Lung (tissue), 12 donors: ENCODE data around the gene TCIRG1. TPM values are rescaled to one million over a fixed set of nuclear protein-coding genes. Genes with fewer than 3 reads are reported as not detected.

Experiments
- ATAC-seq: fragments of 200-7000 bp; cut with Tn5 transposase; one replicate; pipeline ENCODE4 v1.9.1; 2020; ENCODE audit warnings: moderate number of reproducible peaks; ENCODE audit not compliant: insufficient read depth, low FRiP score
- DNase-seq, 3 donors: peaks; one replicate each; pipeline ENCODE4 v3.0.0-alpha.2; 2013 to 2017
- H3K27ac ChIP-seq, 2 donors: one replicate each; pipeline ENCODE4 v1.5.1; 2013; ENCODE audit warnings: mild to moderate bottlenecking in 2 of 2, moderate library complexity in 2 of 2, control low read depth in 1 of 2, inconsistent platforms in 1 of 2, low read depth in 1 of 2, low read length in 1 of 2
- H3K27me3 ChIP-seq, 3 donors: one replicate each; pipeline ENCODE4 v1.5.1; 2013; ENCODE audit warnings: low read length in 2 of 3; ENCODE audit not compliant: control insufficient read depth in 3 of 3, insufficient read depth in 3 of 3
- H3K36me3 ChIP-seq, 4 donors: one replicate each; pipeline ENCODE4 v1.5.1; 2013; ENCODE audit warnings: low read length in 4 of 4, mild to moderate bottlenecking in 1 of 4, moderate library complexity in 1 of 4; ENCODE audit not compliant: control insufficient read depth in 4 of 4, insufficient read depth in 4 of 4
- H3K4me1 ChIP-seq, 5 donors: one replicate each; pipeline ENCODE4 v1.5.1; 2013; ENCODE audit warnings: low read length in 5 of 5, mild to moderate bottlenecking in 2 of 5, moderate library complexity in 1 of 5; ENCODE audit not compliant: control insufficient read depth in 5 of 5, insufficient read depth in 5 of 5
- H3K4me3 ChIP-seq: one replicate; pipeline ENCODE4 v1.5.1; 2013; ENCODE audit warnings: mild to moderate bottlenecking, control low read depth, moderate library complexity
- H3K9ac ChIP-seq, 2 donors: one replicate each; pipeline ENCODE4 v1.5.1; 2013; ENCODE audit warnings: low read length in 2 of 2, control low read depth in 1 of 2; ENCODE audit not compliant: insufficient read depth in 1 of 2
- H3K9me3 ChIP-seq, 4 donors: one replicate each; pipeline ENCODE4 v1.5.1; 2013; ENCODE audit warnings: low read length in 3 of 4, mild to moderate bottlenecking in 1 of 4, moderate library complexity in 1 of 4; ENCODE audit not compliant: control insufficient read depth in 4 of 4, insufficient read depth in 3 of 4
- whole genome bisulfite sequencing, 2 donors: extraction: QIAGEN DNeasy Blood & Tissue Kit; methylation state at CpG; one replicate each; pipeline ENCODE4 v1.1.7; 2013; 5-methylcytosine and 5-hydroxymethylcytosine counted together
- polyA plus RNA-seq, 2 donors: library from polyadenylated mRNA; stranded (reverse); fragments of 200-250 nt; gene quantifications; one replicate each; pipeline ENCODE4 v1.2.1, GENCODE V29; 2013
- total RNA-seq, 2 donors: library from RNA; depleted of rRNA in 1 of 2; stranded (reverse); fragments of >200 nt in 1 of 2; gene quantifications; one replicate each; pipeline ENCODE4 v1.2.1, GENCODE V29; 2014 to 2021
- TF ChIP-seq, protein P1 (sequence below): IDR thresholded peaks from 2 replicates; pipeline ENCODE4 v1.5.1; 2012; ENCODE audit warnings: mild to moderate bottlenecking; ENCODE audit errors: control extremely low read depth, extremely low read depth
- donor health status: control.
- donor health status: control.
- donor health status: Bipolar disorder and iron deficiency.
- donor health status: healthy.
- donor health status: DM: yes; HTN: yes; CAD: no.

Gene TCIRG1
- total and polyA plus RNA-seq, 4 donors, result 70.2 to 438 (median 283) TPM

DNA sequence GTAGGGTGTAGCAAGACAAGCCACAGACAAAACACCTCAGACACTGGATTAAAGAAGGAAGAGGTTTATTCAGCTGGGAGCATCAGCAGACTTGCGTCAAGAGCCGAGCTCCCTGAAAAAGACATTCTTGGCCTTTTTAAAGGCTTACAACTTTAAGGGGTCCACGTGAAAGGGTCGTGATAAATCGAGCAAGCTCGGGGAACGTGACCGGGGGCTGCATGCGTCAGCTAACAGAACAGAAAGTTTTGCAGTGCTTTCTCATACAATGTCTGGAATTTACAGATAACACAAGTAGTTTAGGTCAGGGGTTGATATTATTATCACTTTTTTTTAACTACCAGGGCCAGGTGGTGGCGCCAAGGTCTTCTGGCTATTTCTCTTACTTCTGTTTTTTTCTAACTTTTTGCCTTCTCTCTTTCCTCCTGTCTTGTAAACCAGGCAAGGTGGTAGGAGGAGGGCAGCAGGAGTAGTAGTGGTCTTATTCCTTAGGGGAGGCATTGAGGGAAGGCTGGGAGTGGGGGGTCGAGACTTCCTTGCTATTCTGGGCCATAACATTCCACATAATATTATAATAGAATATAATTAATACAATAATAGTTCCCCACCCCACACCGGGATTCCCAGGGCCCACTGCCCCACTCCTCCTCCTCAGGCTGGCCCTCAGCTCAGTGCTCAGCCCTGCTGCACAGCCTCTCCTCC lies 29.3 kb upstream of the TCIRG1 start:
- peak in 2 of 3 donors; percentile 55 for DNase-seq
- no peak for ATAC-seq
- TF ChIP-seq, protein P1, sequence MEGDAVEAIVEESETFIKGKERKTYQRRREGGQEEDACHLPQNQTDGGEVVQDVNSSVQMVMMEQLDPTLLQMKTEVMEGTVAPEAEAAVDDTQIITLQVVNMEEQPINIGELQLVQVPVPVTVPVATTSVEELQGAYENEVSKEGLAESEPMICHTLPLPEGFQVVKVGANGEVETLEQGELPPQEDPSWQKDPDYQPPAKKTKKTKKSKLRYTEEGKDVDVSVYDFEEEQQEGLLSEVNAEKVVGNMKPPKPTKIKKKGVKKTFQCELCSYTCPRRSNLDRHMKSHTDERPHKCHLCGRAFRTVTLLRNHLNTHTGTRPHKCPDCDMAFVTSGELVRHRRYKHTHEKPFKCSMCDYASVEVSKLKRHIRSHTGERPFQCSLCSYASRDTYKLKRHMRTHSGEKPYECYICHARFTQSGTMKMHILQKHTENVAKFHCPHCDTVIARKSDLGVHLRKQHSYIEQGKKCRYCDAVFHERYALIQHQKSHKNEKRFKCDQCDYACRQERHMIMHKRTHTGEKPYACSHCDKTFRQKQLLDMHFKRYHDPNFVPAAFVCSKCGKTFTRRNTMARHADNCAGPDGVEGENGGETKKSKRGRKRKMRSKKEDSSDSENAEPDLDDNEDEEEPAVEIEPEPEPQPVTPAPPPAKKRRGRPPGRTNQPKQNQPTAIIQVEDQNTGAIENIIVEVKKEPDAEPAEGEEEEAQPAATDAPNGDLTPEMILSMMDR, result no peak
- H3K27ac ChIP-seq, result peak overlapping the region; percentile 29 to 94
- no peaks in the 10 kb centered on the region for H3K27me3 ChIP-seq
- H3K9me3 ChIP-seq, result no peaks in the 10 kb centered on the region
- no peaks in the 10 kb centered on the region for H3K36me3 ChIP-seq
- WGBS, 2 donors, result 21 to 35% methylated on average over 12 of the region's 12 CpGs
- no peak overlapping the region for H3K4me3 ChIP-seq
- peaks cover 5 to 37% (median 9%) of the 10 kb centered on the region in 5 donors for H3K4me1 ChIP-seq
- H3K9ac ChIP-seq, result peak overlapping the region in 1 of 2 donors; percentile 30

DNA sequence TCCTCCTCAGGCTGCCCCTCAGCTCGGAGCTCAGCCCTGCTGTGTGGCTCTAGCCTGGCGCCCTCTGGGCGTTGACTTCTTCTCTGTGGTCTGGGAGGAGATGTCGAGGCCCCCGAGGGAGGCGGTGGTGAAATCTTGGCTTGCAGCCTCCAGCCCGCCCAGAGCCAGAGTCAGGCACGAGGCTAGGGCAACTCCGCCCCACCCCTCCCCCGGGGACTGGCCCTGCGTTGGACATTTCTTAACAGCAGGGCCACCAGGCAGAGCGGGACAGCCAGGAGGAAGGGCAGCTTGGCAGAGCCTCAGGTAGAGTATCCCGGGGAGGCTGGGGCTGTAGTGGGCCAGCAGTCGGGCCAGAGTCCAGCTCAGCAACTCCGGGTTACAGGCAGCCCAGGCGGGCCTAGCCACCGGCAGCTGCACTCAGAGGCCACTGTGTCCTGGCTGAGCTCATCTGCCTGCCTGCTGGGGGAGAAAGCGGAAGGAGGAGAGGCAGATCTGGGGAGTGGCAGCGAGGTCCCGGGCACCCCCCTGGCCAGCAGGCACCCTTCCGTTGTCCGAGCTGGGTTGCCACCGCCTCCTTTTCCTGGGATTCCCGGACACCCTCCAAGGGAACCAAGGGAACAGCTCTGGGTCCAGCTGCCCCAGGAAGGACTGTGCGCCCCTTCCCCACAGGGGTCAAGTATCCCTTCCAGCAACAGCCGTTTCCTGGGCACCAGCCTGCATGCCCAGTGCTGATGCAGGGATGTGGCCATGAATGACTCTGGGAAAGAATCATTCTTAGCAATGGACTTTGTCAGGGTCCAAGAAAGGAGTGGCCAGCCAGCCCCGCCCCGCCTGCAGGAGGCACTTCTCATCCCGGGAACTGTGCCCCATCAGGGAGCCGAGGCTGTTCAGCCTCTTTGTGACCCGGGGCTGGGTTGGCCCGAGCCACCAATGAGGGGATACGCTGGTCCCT lies 28.5 kb upstream of the TCIRG1 start, which contains the start of gene ALDH3B1:
Gene ALDH3B1, plus strand, starts transcription at position 238 of the 952 bp plus-strand sequence. CDS start 4,971 bp downstream, outside the sequence.
- Histone ChIP-seq H3K9me3 (no peaks in the 10 kb centered on the region), H3K4me1 (peaks cover 5 to 39% (median 10%) of the 10 kb centered on the region in 5 donors), H3K27ac (peak within 1 kb of the TSS; percentile 29 to 94), H3K9ac (peak within 1 kb of the TSS in 1 of 2 donors; percentile 64), H3K4me3 (peak within 1 kb of the TSS; percentile 38), H3K27me3 (no peaks in the 10 kb centered on the region), H3K36me3 (peaks cover 0 to 4% (median 0%) of the 10 kb centered on the region in 4 donors)
- WGBS, 2 donors, result 13 to 22% methylated on average over 31 to 33 of the region's 33 CpGs
- TF ChIP-seq, protein P1, result no peak
- peak; percentile 67 for ATAC-seq
- DNase-seq, result peak; percentile 81 to 88 (median 82)

DNA sequence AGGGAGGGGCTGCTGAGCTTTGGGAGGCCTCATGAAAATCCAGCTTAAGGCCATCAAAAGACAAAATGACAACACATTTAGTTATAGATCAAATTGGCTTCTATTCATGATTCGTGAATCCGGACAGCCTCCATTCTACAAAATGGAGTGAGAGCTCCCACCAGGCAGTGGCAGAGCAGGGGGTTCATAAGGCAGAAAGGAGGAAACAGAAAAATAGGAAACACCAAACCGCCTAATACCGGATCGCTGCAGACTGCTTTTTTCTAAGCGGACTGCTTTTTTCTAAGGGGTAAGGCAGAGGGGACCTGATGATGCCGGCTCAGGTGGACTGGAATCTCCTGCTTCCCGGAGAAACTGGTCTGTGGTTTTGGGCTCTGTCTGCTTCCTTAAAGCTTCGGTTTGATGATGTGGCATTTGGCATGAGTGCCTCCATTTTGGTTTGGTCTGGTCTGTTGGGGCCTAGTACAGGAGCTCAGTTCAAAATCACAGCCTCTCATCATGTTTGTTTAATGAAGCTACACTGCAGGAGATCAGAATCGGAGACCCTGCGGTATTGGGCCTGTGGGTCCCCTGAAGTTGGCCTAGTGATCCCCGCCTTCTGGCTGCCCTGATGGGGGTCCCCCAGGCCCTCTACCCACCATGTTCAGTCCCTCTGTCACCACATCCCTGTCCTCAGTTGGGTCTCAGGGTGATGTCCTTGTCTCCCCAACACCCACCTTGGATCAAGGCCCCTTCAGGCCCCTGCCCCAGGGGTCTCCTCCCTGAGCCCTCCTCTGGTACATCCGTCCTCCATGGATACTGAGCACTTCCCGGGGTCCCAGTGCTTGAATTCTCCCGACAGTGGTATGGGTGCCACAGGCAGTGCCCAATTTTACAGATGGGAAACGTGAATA lies 27.5 kb upstream of the TCIRG1 start:
- TF ChIP-seq, protein P1, result no peak
- Histone ChIP-seq H3K9me3 (no peaks in the 10 kb centered on the region), H3K9ac (peak overlapping the region in 1 of 2 donors; percentile 64), H3K27ac (peak overlapping the region; percentile 29 to 94), H3K27me3 (no peaks in the 10 kb centered on the region), H3K4me3 (no peak overlapping the region), H3K4me1 (peaks cover 5 to 39% (median 13%) of the 10 kb centered on the region in 5 donors), H3K36me3 (peaks cover 0 to 4% (median 0%) of the 10 kb centered on the region in 4 donors)
- WGBS, 2 donors, result 56 to 66% methylated on average over 16 of the region's 16 CpGs
- DNase-seq (peak in 1 of 3 donors; percentile 70), ATAC-seq (no peak)
